H9 (cell line): ENCODE measurements around the gene MID1. TPM values are rescaled to one million over a fixed set of nuclear protein-coding genes. Genes with fewer than 3 reads are reported as not detected.

Experiments used
- DNase-seq: peaks from one replicate; pipeline ENCODE4 v3.0.0-alpha.2; 2017
- H2AFZ ChIP-seq: one replicate; pipeline ENCODE4 v1.6.1; 2013; ENCODE audit warnings: mild to moderate bottlenecking, low read length, control low read depth, moderate library complexity
- H2AK5ac ChIP-seq: 2 replicates; pipeline ENCODE4 v1.6.1; 2013; ENCODE audit warnings: low read length, control low read depth, mixed read lengths; ENCODE audit not compliant: insufficient read length
- H2BK120ac ChIP-seq: one replicate; pipeline ENCODE4 v1.6.1; 2013; ENCODE audit warnings: low read depth, mild to moderate bottlenecking, low read length, control low read depth, inconsistent platforms; ENCODE audit not compliant: poor library complexity, severe bottlenecking
- H2BK12ac ChIP-seq: 2 replicates; pipeline ENCODE4 v1.6.1; 2013; ENCODE audit warnings: low read length, control low read depth, mixed read lengths, low read depth; ENCODE audit not compliant: insufficient read length
- H2BK15ac ChIP-seq: 2 replicates; pipeline ENCODE4 v1.6.1; 2013; ENCODE audit warnings: low read depth, low read length, control low read depth
- H2BK20ac ChIP-seq: one replicate; pipeline ENCODE4 v1.6.1; 2013; ENCODE audit warnings: low read depth, mild to moderate bottlenecking, low read length, control low read depth, inconsistent platforms; ENCODE audit not compliant: poor library complexity, severe bottlenecking
- H2BK5ac ChIP-seq: 2 replicates; pipeline ENCODE4 v1.6.1; 2013; ENCODE audit warnings: low read length, control low read depth, mixed read lengths; ENCODE audit not compliant: insufficient read length
- H3K14ac ChIP-seq: 2 replicates; pipeline ENCODE4 v1.6.1; 2013; ENCODE audit warnings: low read length, control low read depth; ENCODE audit not compliant: insufficient read depth
- H3K18ac ChIP-seq: 2 replicates; pipeline ENCODE4 v1.6.1; 2013; ENCODE audit warnings: low read depth, mild to moderate bottlenecking, mixed read lengths, low read length, control low read depth; ENCODE audit not compliant: insufficient read length
- H3K23ac ChIP-seq: 2 replicates; pipeline ENCODE4 v1.6.1; 2013; ENCODE audit warnings: low read length, control low read depth, mixed read lengths, low read depth; ENCODE audit not compliant: insufficient read length
- H3K23me2 ChIP-seq: 2 replicates; pipeline ENCODE4 v1.6.1; 2013; ENCODE audit warnings: low read depth, mild to moderate bottlenecking, mixed read lengths, low read length, control low read depth; ENCODE audit not compliant: insufficient read length, poor library complexity, severe bottlenecking
- H3K27ac ChIP-seq: 2 replicates; pipeline ENCODE4 v1.5.1; 2013; ENCODE audit warnings: low read length, control low read depth, mixed read lengths, low read depth; ENCODE audit not compliant: insufficient read length
- H3K27me3 ChIP-seq: 2 replicates; pipeline ENCODE4 v1.6.1; 2013; ENCODE audit warnings: low read length, control low read depth, inconsistent platforms; ENCODE audit not compliant: insufficient read depth
- H3K4ac ChIP-seq: 2 replicates; pipeline ENCODE4 v1.6.1; 2013; ENCODE audit warnings: low read depth, mild to moderate bottlenecking, control low read depth, inconsistent platforms, low read length, moderate library complexity
- H3K4me1 ChIP-seq: 2 replicates; pipeline ENCODE4 v1.6.1; 2013; ENCODE audit warnings: low read length, control low read depth, inconsistent platforms; ENCODE audit not compliant: insufficient read depth
- H3K4me2 ChIP-seq: 2 replicates; pipeline ENCODE4 v1.6.1; 2013; ENCODE audit warnings: low read length, control low read depth, mixed read lengths; ENCODE audit not compliant: insufficient read length, insufficient read depth
- H3K56ac ChIP-seq: 2 replicates; pipeline ENCODE4 v1.6.1; 2013; ENCODE audit warnings: low read depth, mild to moderate bottlenecking, mixed read lengths, low read length, control low read depth; ENCODE audit not compliant: insufficient read length
- H3K79me1 ChIP-seq: 2 replicates; pipeline ENCODE4 v1.6.1; 2013; ENCODE audit warnings: low read depth, mild to moderate bottlenecking, moderate library complexity, low read length, control low read depth, inconsistent platforms; ENCODE audit not compliant: insufficient read depth, poor library complexity, severe bottlenecking
- H3K79me2 ChIP-seq: 2 replicates; pipeline ENCODE4 v1.6.1; 2013; ENCODE audit warnings: low read length, control low read depth, inconsistent platforms; ENCODE audit not compliant: insufficient read depth
- H3K9ac ChIP-seq: 2 replicates; pipeline ENCODE4 v1.6.1; 2013; ENCODE audit warnings: low read length, control low read depth, mixed read lengths; ENCODE audit not compliant: insufficient read length; ENCODE audit errors: extremely low read depth
- H3K9me3 ChIP-seq: one replicate; pipeline ENCODE4 v1.6.1; 2013; ENCODE audit warnings: low read depth, low read length, inconsistent platforms; ENCODE audit not compliant: control insufficient read depth
- H3T11ph ChIP-seq: one replicate; pipeline ENCODE4 v1.6.1; 2013; ENCODE audit warnings: mild to moderate bottlenecking, low read length, control low read depth, inconsistent platforms
- H4K20me1 ChIP-seq: one replicate; pipeline ENCODE4 v1.6.1; 2013; ENCODE audit not compliant: control insufficient read depth, insufficient read length, insufficient read depth
- H4K5ac ChIP-seq: 2 replicates; pipeline ENCODE4 v1.6.1; 2013; ENCODE audit warnings: low read depth, mild to moderate bottlenecking, mixed read lengths, low read length, control low read depth; ENCODE audit not compliant: insufficient read length
- H4K8ac ChIP-seq: replicated peaks from 2 replicates; pipeline ENCODE4 v1.6.1; 2013; ENCODE audit warnings: low read length, control low read depth, mixed read lengths, low read depth; ENCODE audit not compliant: insufficient read length
- H4K91ac ChIP-seq: 2 replicates; pipeline ENCODE4 v1.6.1; 2013; ENCODE audit warnings: low read depth, mild to moderate bottlenecking, moderate library complexity, mixed read lengths, low read length, control low read depth; ENCODE audit not compliant: insufficient read length
- H3K27ac Mint-ChIP-seq, 3 experiments: 2 replicates in 2 of 3; 3 replicates in 1 of 3; pipeline ENCODE4 v1.8.0; 2020 to 2021; ENCODE audit warnings: mixed read lengths in 3 of 3, mild to moderate bottlenecking in 1 of 3, moderate library complexity in 1 of 3
- H3K27me3 Mint-ChIP-seq: 2 replicates; pipeline ENCODE4 v1.8.0; 2021; ENCODE audit warnings: low read depth, mild to moderate bottlenecking, moderate library complexity, mixed read lengths
- H3K36me3 Mint-ChIP-seq, 3 experiments: 2 replicates in 2 of 3; 3 replicates in 1 of 3; pipeline ENCODE4 v1.8.0; 2020 to 2021; ENCODE audit warnings: low read depth in 3 of 3, mixed read lengths in 3 of 3; ENCODE audit not compliant: insufficient read depth in 1 of 3
- H3K4me1 Mint-ChIP-seq, 2 experiments: 2 replicates each; pipeline ENCODE4 v1.8.0; 2020; ENCODE audit warnings: mixed read lengths in 2 of 2
- H3K4me3 Mint-ChIP-seq, 2 experiments: 2 replicates in 1 of 2; 3 replicates in 1 of 2; pipeline ENCODE4 v1.8.0; 2020 to 2021; ENCODE audit warnings: mild to moderate bottlenecking in 2 of 2, mixed read lengths in 2 of 2, moderate library complexity in 1 of 2
- H3K9me3 Mint-ChIP-seq, 2 experiments: 2 replicates in 1 of 2; 3 replicates in 1 of 2; pipeline ENCODE4 v1.8.0; 2020; ENCODE audit warnings: mild to moderate bottlenecking in 2 of 2, mixed read lengths in 2 of 2, moderate library complexity in 1 of 2
- CTCF ChIP-seq: fragments of 200-600 bp; sonication (generic); conservative IDR thresholded peaks from 3 replicates; pipeline ENCODE4 v1.8.0; 2021; ENCODE audit warnings: antibody characterized with exemption, mild to moderate bottlenecking
- WGBS: extraction: QIAGEN DNeasy Blood & Tissue Kit; methylation state at CpG from one replicate; pipeline ENCODE4 v1.1.7; 2013; ENCODE audit warnings: missing lambda C conversion rate, low lambda C conversion rate, mixed read lengths; ENCODE audit not compliant: insufficient read length; ENCODE audit errors: extremely low coverage; 5-methylcytosine and 5-hydroxymethylcytosine counted together
- total RNA-seq: library from RNA; stranded (reverse); gene quantifications from 2 replicates; pipeline ENCODE4 v1.2.1, GENCODE V29; 2021

The MID1 gene
- total RNA-seq, 1 experiment from 2014 or later, result 32.9 TPM

- no peak for DNase-seq
- Histone ChIP-seq H3K79me2 (peaks cover 18% of the 10 kb centered on the region), H3K14ac (no peak overlapping the region), H3K4me2 (no peak overlapping the region), H3K27me3 (no peaks in the 10 kb centered on the region), H2AK5ac (no peak overlapping the region), H3K4me1 (peaks cover 5% of the 10 kb centered on the region), H3K23me2 (no peaks in the 10 kb centered on the region), H4K8ac (no peak overlapping the region), H2BK20ac (no peak overlapping the region), H3K79me1 (no peaks in the 10 kb centered on the region), H2BK15ac (no peak overlapping the region), H3K18ac (no peak overlapping the region), H3T11ph (no peak overlapping the region), H4K91ac (no peak overlapping the region), H3K56ac (no peak overlapping the region), H2BK12ac (no peak overlapping the region), H3K23ac (no peak overlapping the region), H2BK120ac (no peak overlapping the region), H2BK5ac (no peak overlapping the region), H4K5ac (no peak overlapping the region), H3K27ac (no peak overlapping the region), H2AFZ (no peak overlapping the region), H3K4ac (no peak overlapping the region), H3K9me3 (no peaks in the 10 kb centered on the region), H4K20me1 (no peaks in the 10 kb centered on the region), H3K9ac (no peak overlapping the region)
- no peaks in the 10 kb centered on the region for H3K27me3 Mint-ChIP-seq
- WGBS, result no CpG with 5 or more reads among the region's 5 CpGs
- peaks cover 26 to 38% of the 10 kb centered on the region in 2 experiments for H3K4me1 Mint-ChIP-seq
- TF ChIP-seq CTCF, result no peak
- H3K27ac Mint-ChIP-seq, result no peak overlapping the region
- no peak overlapping the region for H3K4me3 Mint-ChIP-seq
- H3K9me3 Mint-ChIP-seq, result peaks cover 24 to 30% of the 10 kb centered on the region in 2 experiments
- H3K36me3 Mint-ChIP-seq, result peaks cover 0 to 15% (median 5%) of the 10 kb centered on the region in 3 experiments; a peak in 5 of 7 replicates
Measured at GRCh38 chrX:10598540-10598939, 21.8 kb downstream of the MID1 start.
